Posterior cingulate gyrus (tissue), 11 donors: ENCODE results near the gene CCDC51.
A peak's percentile ranks its signal among the peaks of the same experiment; 100 is the strongest.
"Not testable (repeated sequence)": the region's sequence is repeated elsewhere in the genome, so short reads cannot be mapped to it uniquely, and the experiment has no call there.

Experiments
- DNase-seq, 10 donors: peaks; one replicate each; pipeline versions ENCODE4 v3.0.0 to v3.0.0-alpha.2; 2020 to 2021; ENCODE audit warnings: mixed read lengths in 3 of 10
- intact Hi-C: fragments of 100-400 bp; cut with DNase I; formaldehyde crosslinking; loops from one replicate; pipeline ENCODE4 v1.15.1; 2023

Gene CCDC51, protein sequence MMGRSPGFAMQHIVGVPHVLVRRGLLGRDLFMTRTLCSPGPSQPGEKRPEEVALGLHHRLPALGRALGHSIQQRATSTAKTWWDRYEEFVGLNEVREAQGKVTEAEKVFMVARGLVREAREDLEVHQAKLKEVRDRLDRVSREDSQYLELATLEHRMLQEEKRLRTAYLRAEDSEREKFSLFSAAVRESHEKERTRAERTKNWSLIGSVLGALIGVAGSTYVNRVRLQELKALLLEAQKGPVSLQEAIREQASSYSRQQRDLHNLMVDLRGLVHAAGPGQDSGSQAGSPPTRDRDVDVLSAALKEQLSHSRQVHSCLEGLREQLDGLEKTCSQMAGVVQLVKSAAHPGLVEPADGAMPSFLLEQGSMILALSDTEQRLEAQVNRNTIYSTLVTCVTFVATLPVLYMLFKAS

DNA sequence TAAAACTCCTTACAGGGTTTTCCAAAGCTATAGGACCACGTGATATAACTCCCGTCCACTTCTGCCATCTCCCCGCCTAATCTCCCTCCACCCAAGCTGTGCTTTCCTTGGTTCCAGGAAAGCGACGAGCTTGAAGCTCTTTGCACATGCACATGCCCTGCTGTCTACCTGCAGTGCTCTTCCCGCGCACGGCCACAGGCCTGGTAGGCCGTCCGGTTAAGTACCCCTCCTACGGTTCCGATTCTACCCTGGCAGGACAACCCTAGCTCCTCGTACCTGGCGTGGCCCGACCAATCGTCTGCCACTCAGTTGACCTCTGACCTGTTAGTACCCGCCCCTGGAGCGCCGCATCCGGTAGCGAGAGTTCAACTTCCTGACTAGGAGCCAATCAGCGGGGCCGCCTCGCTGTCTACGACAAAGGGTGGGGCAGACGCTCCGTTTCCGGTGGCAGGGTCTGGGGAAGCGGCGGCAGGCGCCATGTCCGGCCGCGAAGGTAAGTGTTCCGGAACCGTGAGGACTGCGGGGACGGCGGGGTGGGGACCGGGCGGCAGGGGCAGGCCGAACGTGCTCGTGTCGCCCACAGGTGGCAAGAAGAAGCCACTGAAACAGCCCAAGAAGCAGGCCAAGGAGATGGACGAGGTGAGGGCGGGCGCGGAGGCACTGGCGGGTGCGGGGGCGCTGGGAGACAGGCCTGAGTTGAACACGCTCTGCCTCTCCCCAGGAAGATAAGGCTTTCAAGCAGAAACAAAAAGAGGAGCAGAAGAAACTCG is at the start of gene CCDC51, which contains the start of gene TMA7:
CCDC51 (minus strand) TSS at position 300 of the 770 bp plus-strand sequence. CDS start 4,991 bp downstream, outside the sequence.
TMA7 (plus strand) TSS at position 438 of the 770 bp plus-strand sequence; CDS start at position 478, 40 bp downstream.
- DNase-seq, result peak; percentile 99 to 100 (median 100)
- intact Hi-C loops, result loop anchor here (5.0 kb wide), 1 partner anchor 248 kb away; no protein-coding TSS in a partner anchor

DNA sequence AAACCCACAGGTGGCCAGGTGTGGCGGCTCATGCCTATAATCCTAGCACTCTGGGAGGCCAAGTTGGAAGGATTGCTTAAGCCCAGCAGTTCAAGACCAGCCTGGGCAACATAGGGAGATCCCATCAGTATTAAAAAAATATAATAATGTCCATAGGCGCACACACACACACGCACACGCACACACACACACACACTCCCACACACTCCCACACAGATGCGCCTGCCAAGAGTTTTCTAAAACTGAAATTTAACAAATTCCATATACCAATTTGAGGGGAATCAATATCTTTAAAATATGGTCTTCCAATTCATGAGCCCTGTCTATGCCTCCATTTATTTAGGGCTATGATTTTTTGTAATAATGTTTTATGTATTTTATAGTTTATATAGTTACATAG is 47.0 kb upstream of the CCDC51 start:
- DNase-seq, result no peak
- intact Hi-C loops, result no loop called here

DNA sequence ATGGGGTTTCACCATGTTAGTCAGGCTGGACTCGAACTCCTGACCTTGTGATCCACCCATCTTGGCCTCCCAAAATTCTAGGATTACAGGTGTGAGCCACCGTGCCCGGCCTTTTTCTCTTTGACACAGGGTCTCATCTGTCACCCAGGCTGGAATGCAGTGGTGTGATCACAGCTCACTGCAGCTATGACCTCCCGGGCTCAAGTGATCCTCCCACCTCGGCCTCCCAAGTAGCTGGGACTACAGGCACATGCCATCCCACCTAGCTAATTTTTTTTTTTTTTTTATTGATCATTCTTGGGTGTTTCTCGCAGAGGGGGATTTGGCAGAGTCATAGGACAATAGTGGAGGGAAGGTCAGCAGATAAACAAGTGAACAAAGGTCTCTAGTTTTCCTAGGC is 42.9 kb upstream of the CCDC51 start:
- intact Hi-C loops, result not testable (repeated sequence)
- DNase-seq, result peak in 1 of 10 donors; percentile 61

DNA sequence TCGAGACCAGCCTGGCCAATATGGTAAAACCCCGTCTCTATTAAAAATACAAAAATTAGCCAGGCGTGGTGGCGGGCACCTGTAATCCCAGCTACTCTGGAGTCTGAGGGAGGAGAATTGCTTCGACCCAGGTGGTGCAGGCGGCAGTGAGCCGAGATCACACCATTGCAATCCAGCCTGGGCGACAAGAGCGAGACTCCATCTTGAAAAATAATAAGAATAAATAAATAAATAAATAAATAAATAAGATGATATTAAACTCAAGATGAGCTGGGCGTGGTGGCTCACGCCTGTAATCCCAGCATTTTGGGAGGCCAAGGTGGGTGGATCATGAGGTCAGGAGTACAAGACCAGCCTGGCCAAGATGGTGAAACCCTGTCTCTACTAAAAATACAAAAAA is 41.0 kb upstream of the CCDC51 start:
- peak in 2 of 10 donors; percentile 24 to 59 for DNase-seq
- intact Hi-C loops, result not testable (repeated sequence)

DNA sequence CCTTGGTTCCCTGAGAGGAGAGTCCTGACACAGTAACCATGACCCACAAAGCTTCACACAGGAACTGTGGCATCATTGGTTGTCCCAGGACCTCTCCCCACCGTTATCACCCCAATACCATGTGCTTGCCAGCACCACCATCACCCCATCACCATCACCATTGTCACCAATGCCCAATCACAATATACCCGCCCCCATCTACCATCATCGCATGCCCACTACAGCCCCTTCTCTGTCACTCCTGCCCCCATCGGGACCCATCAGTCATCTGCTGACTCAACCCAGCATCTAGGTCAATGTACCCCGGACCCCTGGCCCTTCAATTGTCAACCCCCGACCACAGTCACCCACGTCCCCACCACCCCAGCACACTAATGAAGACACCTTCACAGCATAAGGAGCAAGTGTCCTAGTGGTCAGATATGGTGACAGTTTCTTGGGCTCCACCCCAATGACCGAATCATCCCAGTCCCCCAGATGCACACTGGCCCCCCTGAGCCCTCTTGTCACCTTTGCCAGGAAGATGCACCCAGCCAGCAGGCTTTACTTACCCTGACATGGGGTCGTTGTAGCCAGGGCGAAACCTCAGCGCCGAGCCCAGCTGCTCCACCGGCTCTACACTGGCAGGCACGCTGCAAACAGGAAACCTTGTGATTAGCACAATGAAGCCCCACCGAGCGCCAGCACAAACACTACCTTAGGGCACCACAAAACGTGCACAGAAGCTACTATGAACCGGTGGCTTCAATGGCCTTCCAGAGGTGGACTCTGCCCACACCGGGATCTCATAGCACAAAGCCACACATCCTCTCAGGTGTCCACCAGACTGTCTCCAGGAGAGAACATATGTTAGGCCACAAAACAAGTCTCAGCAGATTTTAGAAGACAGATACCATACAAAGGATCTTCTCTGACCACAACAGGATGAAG is 39.0 kb upstream of the CCDC51 start:
- DNase-seq, result peak in 2 of 10 donors; percentile 48 to 52
- intact Hi-C loops, result no loop called here

DNA sequence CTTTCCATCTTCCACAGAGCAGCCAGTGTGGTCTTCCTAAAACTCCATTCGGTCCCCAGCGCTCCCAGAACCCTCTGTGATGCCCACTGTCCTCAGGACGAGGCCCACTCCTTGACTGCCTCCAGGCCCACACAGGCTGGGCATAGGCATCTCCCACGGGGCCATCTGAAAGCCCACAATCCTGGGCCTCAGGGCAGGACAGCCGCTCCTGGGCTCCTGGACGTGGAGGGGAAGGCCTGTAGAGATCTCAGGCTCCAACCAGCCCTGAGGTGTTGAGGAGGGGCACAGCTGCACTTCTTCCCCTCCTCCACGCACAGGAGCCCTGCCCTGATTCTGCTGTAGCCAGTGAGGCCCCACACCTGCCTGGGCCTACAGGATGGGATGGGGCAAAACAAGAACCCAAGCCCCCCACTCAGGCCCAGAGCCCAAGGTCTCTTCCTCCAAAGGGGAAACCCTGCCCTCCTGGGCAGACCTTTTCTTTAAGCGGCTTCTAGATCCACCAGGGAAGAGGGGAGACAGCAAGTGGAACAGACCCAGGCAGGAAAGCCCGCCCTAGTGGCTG is 38.1 kb upstream of the CCDC51 start:
- peak in 2 of 10 donors; percentile 35 to 70 for DNase-seq
- intact Hi-C loops, result no loop called here

DNA sequence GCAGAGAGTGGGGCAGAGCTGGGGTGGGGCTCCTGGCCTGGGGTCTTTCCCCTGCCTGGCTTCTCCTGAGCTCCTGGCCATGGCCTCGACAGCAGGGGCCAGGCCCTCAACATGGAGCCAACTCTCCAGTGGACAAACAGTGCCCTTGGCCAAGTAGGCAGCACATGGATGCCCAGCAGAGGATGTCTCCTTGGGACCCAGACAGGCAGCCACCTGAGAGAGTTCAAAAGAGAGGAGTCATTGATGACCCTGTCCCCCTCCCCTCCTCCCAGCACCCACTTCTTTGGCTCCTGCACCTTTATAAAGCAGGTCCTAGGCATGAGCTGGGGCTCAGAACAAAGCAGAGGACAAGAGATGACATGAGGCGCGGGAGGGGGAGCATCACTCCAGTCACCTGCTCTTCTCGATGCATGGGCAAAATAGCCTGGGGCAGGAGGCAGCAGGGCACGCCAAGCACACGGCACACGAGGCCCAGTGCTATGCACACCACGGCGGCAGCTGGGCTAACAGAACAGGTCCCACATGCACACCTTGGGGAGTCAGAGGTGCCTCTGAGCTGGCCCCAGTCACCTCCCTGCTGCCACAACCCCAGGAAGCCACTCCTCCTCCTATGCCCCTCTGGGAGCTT is 36.6 kb upstream of the CCDC51 start:
- intact Hi-C loops, result no loop called here
- peak in 1 of 10 donors; percentile 59 for DNase-seq

DNA sequence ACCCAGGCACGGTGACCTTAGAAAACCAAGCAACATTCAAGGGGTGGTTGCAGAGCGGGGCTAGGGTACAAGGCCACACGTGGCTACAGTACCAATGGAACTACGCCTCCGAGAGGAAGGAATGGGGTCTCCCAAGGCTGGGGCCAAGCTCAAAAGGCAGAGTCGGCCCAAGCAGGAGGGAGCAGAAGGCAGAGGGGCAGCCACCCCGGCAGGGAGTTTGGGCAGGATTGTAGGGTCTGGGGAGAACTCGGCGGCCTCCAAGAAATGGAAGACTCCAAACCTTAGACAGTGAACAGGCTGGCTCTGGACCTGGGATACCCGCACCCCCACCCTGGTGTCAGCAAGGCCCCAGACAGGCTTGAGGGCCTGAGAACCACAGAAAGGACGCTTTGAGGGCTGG is 35.3 kb upstream of the CCDC51 start:
- intact Hi-C loops, result no loop called here
- peak in 1 of 10 donors; percentile 62 for DNase-seq

DNA sequence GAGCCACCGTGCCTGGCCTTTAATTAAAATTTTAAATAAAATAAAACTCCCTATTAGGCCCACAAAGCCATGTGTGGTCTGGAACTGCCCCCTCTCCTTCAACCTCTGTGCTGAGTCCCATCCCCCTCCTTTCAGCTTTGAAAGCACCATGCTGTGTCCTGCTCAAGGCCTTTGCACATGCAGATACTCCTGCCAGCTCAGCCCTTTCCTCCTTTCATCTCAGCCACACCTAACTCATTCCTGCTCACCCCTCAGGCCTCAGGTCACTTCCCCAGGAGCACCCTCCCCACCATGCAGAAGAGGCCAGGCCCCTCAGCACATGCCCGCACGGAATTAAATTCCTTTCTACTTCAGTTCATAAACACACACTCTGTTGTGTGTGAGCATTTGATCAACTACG is 34.7 kb upstream of the CCDC51 start:
- no peak for DNase-seq
- intact Hi-C loops, result no loop called here

DNA sequence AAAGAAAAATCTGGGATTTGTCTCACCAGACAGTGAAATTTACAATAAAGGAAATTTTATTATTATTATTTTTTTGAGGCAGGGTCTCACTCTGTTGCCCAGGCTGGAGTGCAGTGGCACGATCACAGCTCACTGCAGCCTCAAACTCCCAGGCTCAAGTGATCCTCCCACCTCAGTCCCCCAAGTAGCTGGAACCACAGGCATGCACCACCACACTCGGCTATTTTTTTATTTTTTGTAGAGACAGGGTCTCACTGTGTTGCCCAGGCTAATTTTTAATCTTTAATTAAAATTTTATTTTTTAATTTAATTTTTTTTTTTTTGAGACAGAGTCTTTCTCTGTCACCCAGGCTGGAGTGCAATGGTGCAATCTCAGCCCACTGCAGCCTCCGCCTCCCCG is 34.1 kb upstream of the CCDC51 start:
- intact Hi-C loops, result not testable (repeated sequence)

DNA sequence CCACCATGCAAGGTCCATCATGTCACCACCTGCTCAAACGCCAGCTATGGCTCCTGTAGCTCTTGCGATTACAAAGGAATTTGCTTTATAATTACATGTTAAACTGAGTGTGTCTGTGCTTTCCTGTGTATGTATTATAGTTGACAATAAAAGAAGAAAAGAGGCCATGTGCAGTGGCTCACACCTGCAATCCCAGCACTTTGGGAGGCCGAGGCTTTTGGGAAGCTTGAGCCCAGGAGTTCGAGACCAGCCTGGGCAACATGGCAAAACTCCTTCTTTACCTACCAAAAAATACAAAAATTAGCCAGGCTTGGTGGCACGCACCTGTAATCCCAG is 33.7 kb upstream of the CCDC51 start:
- intact Hi-C loops, result no loop called here
- no peak for DNase-seq

More for the DNA sequence above, 34.1 kb upstream of the CCDC51 start:
- DNase-seq, result not testable (repeated sequence)

DNA sequence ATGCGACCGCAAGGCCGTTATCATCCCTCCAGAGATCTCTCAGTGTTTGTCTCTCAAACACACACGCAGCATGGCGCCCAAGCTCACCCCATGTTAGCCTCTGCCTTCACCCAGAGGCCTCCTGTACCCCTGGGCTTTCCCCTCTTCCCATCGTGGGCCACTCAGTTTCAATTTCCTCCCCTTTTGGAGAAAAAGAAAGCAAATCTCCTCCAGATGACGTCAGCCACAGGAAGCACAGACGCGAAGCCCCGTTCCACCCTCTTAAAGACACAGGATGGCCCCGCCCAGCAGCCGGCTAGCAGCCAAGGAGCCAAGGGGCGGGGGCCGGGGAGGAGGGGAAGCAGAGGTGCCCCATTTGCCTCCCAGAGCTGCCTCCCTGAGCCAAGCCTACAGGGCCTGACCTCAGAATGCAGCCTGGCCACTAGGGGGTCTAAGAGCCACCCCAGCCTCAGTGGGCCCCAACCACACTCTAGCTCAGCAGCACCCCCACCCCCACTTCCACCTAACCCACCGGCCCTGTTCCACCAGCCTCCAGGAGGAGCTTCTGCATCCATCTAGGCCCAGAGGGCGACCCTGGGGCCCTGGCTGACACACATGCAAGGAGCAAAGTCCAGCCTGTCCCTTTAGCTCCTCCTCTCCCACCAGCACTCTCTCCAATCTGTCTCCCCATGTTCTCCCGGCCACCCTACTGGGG is 33.2 kb upstream of the CCDC51 start:
- peak; percentile 67 to 97 (median 80) for DNase-seq

DNA sequence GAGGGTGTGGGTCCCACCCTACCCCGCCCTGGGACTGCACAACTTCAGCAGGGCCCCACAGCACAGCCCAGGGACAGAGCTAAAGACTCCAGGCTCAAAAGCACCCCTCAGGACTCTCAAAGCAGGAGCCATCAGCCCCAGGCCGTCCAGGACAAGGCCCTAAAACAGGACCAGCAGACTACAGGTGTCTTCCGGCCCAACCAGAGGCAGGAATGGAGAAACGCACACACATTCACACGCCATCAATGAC is 32.7 kb upstream of the CCDC51 start:
- DNase-seq, result peak in 1 of 10 donors; percentile 75
- intact Hi-C loops, result no loop called here

More for the DNA sequence above, 33.2 kb upstream of the CCDC51 start:
- intact Hi-C loops, result no loop called here

DNA sequence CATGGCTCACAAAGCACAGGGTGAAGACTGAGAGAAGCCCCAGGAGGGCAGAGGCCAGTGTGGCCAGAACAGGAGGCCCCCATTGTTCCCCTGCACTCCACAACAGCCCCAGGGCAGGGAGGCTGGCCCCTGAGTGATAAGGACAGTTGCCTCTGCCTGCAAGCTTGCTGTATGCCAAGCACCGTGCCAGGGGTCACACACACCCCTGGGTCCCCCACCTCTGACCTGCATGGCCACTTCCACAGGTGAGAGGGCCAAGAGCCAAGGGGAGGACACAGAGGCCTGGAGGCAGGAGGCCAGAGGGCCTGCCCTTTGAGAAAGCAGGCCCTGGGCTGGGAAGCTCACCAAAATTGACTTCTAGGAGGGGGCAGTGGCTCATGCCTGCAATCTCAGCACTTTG is 30.4 kb upstream of the CCDC51 start:
- intact Hi-C loops, result no loop called here
- DNase-seq, result no peak

DNA sequence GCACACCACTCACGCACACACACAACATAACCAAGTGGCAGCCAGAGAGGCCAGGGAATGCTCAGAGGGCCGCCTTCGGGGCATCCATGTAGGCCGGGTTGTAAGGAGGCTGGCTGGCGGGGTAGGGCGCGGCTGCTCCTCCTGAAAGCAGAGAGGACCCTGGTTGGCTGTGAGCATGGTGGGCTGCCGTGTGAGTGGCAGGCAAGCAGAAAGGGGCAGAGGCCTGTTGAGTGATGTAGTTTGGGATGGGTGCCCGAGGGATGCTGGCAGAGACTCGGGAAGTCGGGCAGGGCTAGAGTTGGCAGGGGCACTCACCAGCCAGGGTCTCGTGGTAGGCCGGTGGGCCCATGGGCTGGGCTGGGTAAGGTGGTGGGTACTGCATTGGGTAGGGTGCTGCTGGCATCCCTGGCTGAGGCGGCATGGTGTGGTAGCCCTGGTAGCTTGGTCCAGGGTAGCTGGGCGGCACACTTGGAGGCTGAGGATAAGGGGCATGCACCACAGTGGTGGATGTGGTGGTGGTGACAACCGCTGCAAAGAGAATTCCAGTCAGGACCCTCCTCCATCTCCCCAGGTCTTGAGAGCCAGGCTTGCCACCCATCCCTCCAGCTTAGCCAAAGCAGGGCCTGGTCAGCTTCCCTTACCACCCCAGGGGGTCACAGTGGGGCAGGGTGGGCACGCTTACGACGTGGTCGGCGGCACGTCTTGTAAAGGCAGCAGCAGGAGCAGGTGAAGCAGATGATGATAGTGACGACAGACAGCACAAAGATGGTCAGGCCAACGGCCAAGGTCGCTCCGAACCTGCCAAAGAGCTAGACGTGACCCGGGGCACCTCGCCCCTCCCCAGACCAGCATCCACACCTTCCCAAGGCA is 29.4 kb upstream of the CCDC51 start:
- intact Hi-C loops, result loop anchor here (5.0 kb wide), 1 partner anchor 33 kb away; the partner anchor contains the start of gene SHISA5
- peak in 4 of 10 donors; percentile 15 to 87 (median 56) for DNase-seq

DNA sequence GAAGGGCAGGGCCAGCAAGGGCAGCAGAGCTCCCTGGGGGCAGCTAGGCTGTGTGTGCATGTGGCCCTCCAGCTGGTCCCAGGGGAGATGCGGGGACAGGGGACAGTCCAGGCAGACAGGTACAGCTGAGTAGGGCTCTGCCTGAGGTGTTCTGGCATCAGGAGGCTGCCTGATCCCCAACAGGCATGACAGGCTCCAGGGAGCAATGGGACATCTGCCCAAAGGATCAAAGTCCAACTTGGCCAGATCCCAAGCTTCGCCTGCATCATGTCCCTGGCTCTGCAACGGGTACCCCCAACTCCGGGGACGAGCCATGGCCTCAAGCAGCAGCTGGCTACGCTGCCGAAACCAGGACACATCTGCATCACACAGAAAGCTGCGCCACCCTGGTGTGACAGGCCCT is 28.4 kb upstream of the CCDC51 start:
- DNase-seq, result no peak
- intact Hi-C loops, result loop anchor here (5.0 kb wide), 1 partner anchor 34 kb away; the partner anchor contains the start of gene SHISA5

DNA sequence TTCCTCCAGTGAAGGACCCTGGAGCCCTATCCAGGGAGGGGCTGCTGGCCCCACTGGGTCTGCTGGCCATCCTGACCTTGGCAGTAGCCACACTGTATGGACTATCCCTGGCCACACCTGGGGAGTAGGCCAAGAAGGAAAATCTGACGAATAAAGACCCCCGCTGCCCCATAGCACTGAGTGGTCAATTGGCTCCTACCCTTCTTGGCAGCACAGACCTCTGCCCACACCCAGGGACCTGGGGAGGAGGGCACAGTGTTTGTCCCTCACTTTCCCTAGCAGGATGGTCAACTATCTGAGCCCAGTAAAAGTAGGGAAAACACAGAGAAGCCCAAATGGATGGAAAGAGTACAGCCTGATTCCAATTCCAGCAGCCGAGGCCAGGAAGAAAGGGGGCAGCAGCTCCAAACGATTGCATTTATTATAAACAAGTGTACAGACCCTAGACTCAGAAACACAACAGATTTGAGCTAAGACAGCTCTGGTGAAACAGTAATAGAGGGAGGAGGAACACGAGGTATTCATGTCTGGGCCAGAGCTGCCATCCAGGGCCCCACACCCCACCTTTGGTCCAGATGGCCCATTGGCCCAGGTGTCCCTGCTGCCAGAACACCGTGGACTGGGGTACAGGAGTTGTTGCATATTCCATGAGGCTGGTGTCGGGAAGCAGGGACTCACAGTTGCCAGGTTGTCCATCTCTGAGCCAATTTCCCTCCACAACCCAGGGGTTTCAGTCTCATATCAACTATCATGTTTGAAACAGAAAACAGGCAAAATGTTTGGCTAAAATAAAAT is 27.8 kb upstream of the CCDC51 start:
- no peak for DNase-seq
- intact Hi-C loops, result loop anchor here (5.0 kb wide), 1 partner anchor 35 kb away; the partner anchor contains the start of gene SHISA5
